ENCODE data around the gene COPE. TPM values are rescaled to one million over a fixed set of nuclear protein-coding genes. Genes with fewer than 3 reads are reported as not detected.

The COPE gene
- total RNA-seq, 1 donor from 2014 or later = 161 TPM

DNA sequence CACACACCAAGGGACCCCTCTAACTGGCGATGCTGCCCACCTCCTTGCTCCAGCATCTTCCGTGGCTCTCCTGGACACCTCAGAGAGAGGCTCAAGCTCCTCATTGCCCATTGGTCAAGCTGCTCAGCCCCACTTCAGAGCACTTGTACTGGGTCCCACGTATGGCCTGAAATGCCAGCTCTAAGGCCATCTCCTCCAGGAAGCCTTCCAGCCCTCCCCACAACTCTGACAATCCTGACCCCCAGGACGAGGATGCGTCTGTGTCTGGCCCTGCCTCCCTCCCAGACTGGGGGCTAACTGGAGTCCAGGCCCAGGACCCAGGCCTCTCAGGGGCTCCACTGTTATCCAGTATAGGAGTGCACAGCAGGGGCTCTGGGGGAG, 29.8 kb upstream of the COPE start:
- Mint-ChIP-seq H3K4me3 (no peak overlapping the region), H3K36me3 (no peaks in the 10 kb centered on the region), H3K27me3 (ENCODE audit: low read depth) (peaks cover 1% of the 10 kb centered on the region), H3K9me3 (no peaks in the 10 kb centered on the region), H3K27ac (no peak overlapping the region), H3K4me1 (no peaks in the 10 kb centered on the region)
- DNase-seq (ENCODE audit: low spot score in 2 of 2, unreplicated experiment in 2 of 2) = no peak
- TF ChIP-seq CTCF (IDR thresholded peaks at IDR 0.05; ENCODE audit: unreplicated experiment) = no peak

GRCh38 chr19:18948075-18948975, 29.1 kb upstream of the COPE start:
- H3K9me3 Mint-ChIP-seq = no peaks in the 10 kb centered on the region
- H3K4me3 Mint-ChIP-seq = no peak overlapping the region
- no peaks in the 10 kb centered on the region for H3K4me1 Mint-ChIP-seq
- no peak for DNase-seq (ENCODE audit: low spot score in 2 of 2, unreplicated experiment in 2 of 2)
- no peak for TF ChIP-seq CTCF (IDR thresholded peaks at IDR 0.05; ENCODE audit: unreplicated experiment)
- H3K27me3 Mint-ChIP-seq (ENCODE audit: low read depth) = no peaks in the 10 kb centered on the region
- H3K36me3 Mint-ChIP-seq = no peaks in the 10 kb centered on the region
- no peak overlapping the region for H3K27ac Mint-ChIP-seq

DNA sequence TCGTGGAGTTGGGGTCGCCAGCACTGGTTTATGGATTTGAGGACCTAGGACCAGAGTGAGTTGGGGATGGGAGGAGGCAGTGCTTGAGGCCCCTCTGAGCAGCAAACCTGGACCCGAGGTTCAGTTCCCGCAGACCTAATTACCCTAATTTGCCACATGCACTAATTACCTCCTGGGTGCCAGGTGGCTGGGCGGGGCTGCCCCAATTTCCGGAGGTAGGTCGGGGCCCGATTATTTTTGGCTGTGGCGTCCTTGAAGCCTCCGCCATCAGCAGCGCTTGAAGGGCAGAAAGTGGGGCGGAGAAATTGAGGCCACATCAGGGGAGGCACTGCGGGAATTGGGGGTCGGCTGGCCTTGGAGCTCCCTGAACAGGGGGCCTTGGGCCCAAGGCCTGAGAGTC, 27.7 kb upstream of the COPE start:
- DNase-seq (ENCODE audit: low spot score in 2 of 2, unreplicated experiment in 2 of 2) = no peak
- TF ChIP-seq CTCF (IDR thresholded peaks at IDR 0.05; ENCODE audit: unreplicated experiment) = no peak
- Mint-ChIP-seq H3K4me3 (no peak overlapping the region), H3K27me3 (ENCODE audit: low read depth) (peaks cover 1% of the 10 kb centered on the region), H3K27ac (no peak overlapping the region), H3K9me3 (no peaks in the 10 kb centered on the region), H3K4me1 (peaks cover 2% of the 10 kb centered on the region), H3K36me3 (no peaks in the 10 kb centered on the region)

GRCh38 chr19:18946335-18946734, 27.1 kb upstream of the COPE start:
- Mint-ChIP-seq H3K4me1 (peaks cover 5% of the 10 kb centered on the region), H3K4me3 (no peak overlapping the region), H3K27me3 (ENCODE audit: low read depth) (peaks cover 1% of the 10 kb centered on the region), H3K36me3 (no peaks in the 10 kb centered on the region), H3K9me3 (no peaks in the 10 kb centered on the region), H3K27ac (no peak overlapping the region)
- DNase-seq (ENCODE audit: low spot score in 2 of 2, unreplicated experiment in 2 of 2) = no peak
- no peak for TF ChIP-seq CTCF (IDR thresholded peaks at IDR 0.05; ENCODE audit: unreplicated experiment)

DNA sequence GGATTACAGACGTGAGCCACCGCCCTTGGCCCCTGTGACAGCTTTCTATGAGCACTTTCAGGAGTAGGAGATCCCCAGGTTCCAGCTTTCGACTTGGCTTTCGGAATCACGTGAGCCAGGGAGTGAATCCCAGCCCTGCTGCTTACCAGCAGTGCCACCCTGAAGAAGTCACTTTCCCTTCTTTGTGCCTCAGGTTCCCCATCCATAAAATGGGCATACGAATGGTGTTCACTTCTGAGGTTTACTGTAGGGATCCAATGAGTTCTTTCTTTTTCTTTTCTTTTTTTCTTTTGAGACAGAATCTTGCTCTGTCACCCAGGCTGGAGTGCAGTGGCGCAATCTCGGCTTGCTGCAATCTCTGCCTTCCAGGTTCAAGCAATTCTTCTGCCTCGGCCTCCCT, 26.1 kb upstream of the COPE start:
- Mint-ChIP-seq H3K27ac (no peak overlapping the region), H3K9me3 (no peaks in the 10 kb centered on the region), H3K27me3 (ENCODE audit: low read depth) (peaks cover 1% of the 10 kb centered on the region), H3K4me3 (no peak overlapping the region), H3K4me1 (peaks cover 7% of the 10 kb centered on the region), H3K36me3 (no peaks in the 10 kb centered on the region)
- no peak for DNase-seq (ENCODE audit: low spot score in 2 of 2, unreplicated experiment in 2 of 2)
- no peak for TF ChIP-seq CTCF (IDR thresholded peaks at IDR 0.05; ENCODE audit: unreplicated experiment)
